PC-9 (cell line): Measurements from ENCODE around the gene EMILIN3. TPM values are rescaled to one million over a fixed set of nuclear protein-coding genes. Genes with fewer than 3 reads are reported as not detected.

Experiments
- Bru-seq: library from RNA; stranded (reverse); fragments of 400-500 nt; gene quantifications from one replicate; lab custom pipeline; 2021; lab: Mats Ljungman, UMichigan
- BruChase-seq, 2 experiments: library from RNA; stranded (reverse); fragments of 400-500 nt; gene quantifications; one replicate each; lab custom pipeline; 2021; lab: Mats Ljungman, UMichigan
- BruUV-seq: library from RNA; stranded (reverse); fragments of 400-500 nt; replicated peaks from 2 replicates; lab custom pipeline; 2021; lab: Mats Ljungman, UMichigan
- CTCF ChIA-PET: fragments of 300-600 bp; sonication (Branson Sonifier 250); formaldehyde crosslinking; loops from one replicate; lab custom pipeline; 2022; ENCODE audit warnings: antibody characterized with exemption; lab: Charles Lee
- POLR2A ChIA-PET: fragments of 300-600 bp; sonication (Branson Sonifier 250); formaldehyde crosslinking; loops from one replicate; lab custom pipeline; 2022; ENCODE audit warnings: antibody characterized with exemption; ENCODE audit not compliant: unreplicated experiment; lab: Charles Lee
- DNase-seq, 2 experiments: peaks; one replicate each; pipeline versions ENCODE4 v3.0.0 to v3.0.0-alpha.2; 2015 to 2022; ENCODE audit warnings: mixed read lengths in 1 of 2
- H2AFZ ChIP-seq: fragments of 200-600 bp; sonication (generic); 2 replicates; pipeline ENCODE4 v1.8.1; 2017; ENCODE audit warnings: antibody characterized with exemption
- H3F3A ChIP-seq: fragments of 200-600 bp; sonication (generic); 2 replicates; pipeline ENCODE4 v1.8.1; 2017; ENCODE audit warnings: antibody characterized with exemption, mild to moderate bottlenecking, low read depth; ENCODE audit not compliant: insufficient read depth
- H3K27ac ChIP-seq: fragments of 200-600 bp; sonication (generic); 2 replicates; pipeline ENCODE4 v1.6.1; 2016; ENCODE audit warnings: mixed run types
- H3K27me3 ChIP-seq: fragments of 200-600 bp; sonication (generic); 2 replicates; pipeline ENCODE4 v1.6.1; 2016; ENCODE audit warnings: low read depth, mixed run types; ENCODE audit not compliant: insufficient read depth
- H3K36me3 ChIP-seq: fragments of 200-600 bp; sonication (generic); 2 replicates; pipeline ENCODE4 v1.6.1; 2016; ENCODE audit warnings: low read depth, mixed run types
- H3K4me1 ChIP-seq: fragments of 200-600 bp; sonication (generic); replicated peaks from 2 replicates; pipeline ENCODE4 v1.6.1; 2016; ENCODE audit warnings: mixed run types; ENCODE audit not compliant: insufficient read depth
- H3K4me2 ChIP-seq: fragments of 200-600 bp; sonication (generic); 2 replicates; pipeline ENCODE4 v1.6.1; 2017; ENCODE audit warnings: mixed run types
- H3K4me3 ChIP-seq: fragments of 200-600 bp; sonication (generic); 2 replicates; pipeline ENCODE4 v1.6.1; 2016; ENCODE audit warnings: mixed run types
- H3K79me2 ChIP-seq: fragments of 200-600 bp; sonication (generic); 2 replicates; pipeline ENCODE4 v1.6.1; 2017; ENCODE audit warnings: low read depth, mixed run types
- H3K9me2 ChIP-seq: fragments of 200-600 bp; sonication (generic); 2 replicates; pipeline ENCODE4 v1.8.1; 2017; ENCODE audit warnings: mild to moderate bottlenecking; ENCODE audit not compliant: insufficient read depth
- H3K9me3 ChIP-seq: fragments of 200-600 bp; sonication (generic); 2 replicates; pipeline ENCODE4 v1.8.1; 2016; ENCODE audit warnings: low read depth; ENCODE audit not compliant: insufficient read depth
- H4K20me1 ChIP-seq: fragments of 200-600 bp; sonication (generic); 2 replicates; pipeline ENCODE4 v1.8.1; 2017; ENCODE audit not compliant: insufficient read depth
- CTCF ChIP-seq: fragments of 200-600 bp; sonication (generic); conservative IDR thresholded peaks from 2 replicates; pipeline ENCODE4 v1.6.1; 2017; ENCODE audit warnings: mixed run types, antibody characterized with exemption, mild to moderate bottlenecking, moderate library complexity
- EZH2 ChIP-seq: fragments of 200-600 bp; sonication (generic); IDR thresholded peaks from 2 replicates; pipeline ENCODE4 v1.8.0; 2017; ENCODE audit warnings: antibody characterized with exemption, low read depth
- intact Hi-C: fragments of 100-400 bp; cut with micrococcal nuclease; formaldehyde crosslinking; loops from one replicate; pipeline ENCODE4 v1.10.0; 2022; ENCODE audit not compliant: unreplicated experiment
- long read RNA-seq: library from polyadenylated mRNA; stranded (forward); transcript quantifications from one replicate; pipeline ENCODE4 v2.0.0, GENCODE V29; 2022
- total RNA-seq: library from RNA; stranded (reverse); gene quantifications from 2 replicates; pipeline ENCODE4 v1.2.3, GENCODE V29; 2021

Gene EMILIN3
- total RNA-seq (not detected in 2 replicates), Bru-seq, nascent RNA (not detected), BruChase-seq, experiment 1, labeled RNA remaining after a 2-hour chase (not detected), BruChase-seq, experiment 2, labeled RNA remaining after a 6-hour chase (not detected)
- long read RNA-seq: 0 reads

GRCh38 chr20:41366546-41367392 is at the start of gene EMILIN3:
Gene EMILIN3 (minus strand): TSS chr20:41366818. CDS start chr20:41366634, 184 bp downstream.
- Histone ChIP-seq H3F3A (no peaks in the 10 kb centered on the region), H3K79me2 (no peaks in the 10 kb centered on the region), H3K36me3 (no peaks in the 10 kb centered on the region), H3K4me2 (no peak within 1 kb of the TSS), H3K4me1 (no peaks in the 10 kb centered on the region), H3K9me2 (no peaks in the 10 kb centered on the region), H2AFZ (no peak within 1 kb of the TSS), H3K27me3 (peaks cover 6% of the 10 kb centered on the region), H3K4me3 (no peak within 1 kb of the TSS), H3K27ac (no peak within 1 kb of the TSS), H3K9me3 (no peaks in the 10 kb centered on the region), H4K20me1 (no peaks in the 10 kb centered on the region)
- DNase-seq: no peak
- intact Hi-C loops: no loop called here
- POLR2A ChIA-PET: no interaction called here
- CTCF ChIA-PET: no interaction called here
- BruUV-seq: no TSS peak
- TF ChIP-seq CTCF: no peak
- TF ChIP-seq EZH2: no peak

DNA sequence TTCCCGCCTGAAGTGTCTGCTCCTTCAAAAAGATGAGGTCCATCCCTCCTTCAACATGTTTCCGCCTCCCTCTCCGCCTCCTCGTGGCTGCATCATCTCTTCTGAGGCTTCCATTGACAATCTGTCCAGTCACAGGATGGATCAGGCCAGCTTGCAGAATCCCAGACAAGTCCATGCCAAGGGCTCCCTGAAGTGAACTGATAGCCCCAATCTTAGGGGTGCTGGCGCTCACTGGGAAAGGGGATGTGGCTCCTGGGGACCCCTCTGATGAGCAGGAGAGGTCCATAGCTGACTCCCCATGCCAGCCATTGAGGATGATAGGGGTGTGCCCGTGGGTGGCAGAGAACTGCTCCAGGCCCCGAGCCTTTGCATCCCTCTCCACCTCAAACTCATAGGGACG is 48.6 kb upstream of the EMILIN3 start:
- ChIA-PET POLR2A (no interaction called here), CTCF (no interaction called here)
- Histone ChIP-seq H4K20me1 (no peaks in the 10 kb centered on the region), H3K36me3 (peaks cover 21% of the 10 kb centered on the region; the same call in 1 of the 2 replicates), H3K79me2 (no peaks in the 10 kb centered on the region), H3K4me3 (no peak overlapping the region), H2AFZ (no peak overlapping the region), H3K9me2 (no peaks in the 10 kb centered on the region), H3K27me3 (no peaks in the 10 kb centered on the region), H3F3A (no peaks in the 10 kb centered on the region), H3K4me2 (no peak overlapping the region), H3K27ac (no peak overlapping the region), H3K9me3 (no peaks in the 10 kb centered on the region), H3K4me1 (no peaks in the 10 kb centered on the region)
- no TSS peak for BruUV-seq
- intact Hi-C loops: no loop called here
- no peak for TF ChIP-seq CTCF
- TF ChIP-seq EZH2: no peak
- DNase-seq: no peak

DNA sequence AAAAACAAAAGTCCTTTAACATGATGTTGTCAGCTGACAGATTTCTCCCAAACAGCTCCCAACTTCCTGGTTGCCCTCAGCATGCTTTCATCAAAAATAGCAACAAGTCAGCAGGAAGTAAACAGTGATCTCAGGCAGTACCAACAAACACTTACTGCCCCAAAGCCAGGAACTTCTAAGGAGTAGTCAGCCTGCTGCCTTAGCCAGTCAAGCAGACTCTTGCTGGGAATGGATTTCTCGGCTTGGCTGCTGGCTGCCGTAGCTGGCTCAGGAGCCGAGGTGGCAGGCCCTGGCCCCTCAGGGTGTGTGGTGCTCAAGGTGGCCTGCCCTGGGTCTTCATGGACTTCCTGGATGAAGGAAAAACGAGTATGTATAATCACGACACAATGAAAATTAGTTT is 46.6 kb upstream of the EMILIN3 start:
- Histone ChIP-seq H3K79me2 (no peaks in the 10 kb centered on the region), H3K27me3 (no peaks in the 10 kb centered on the region), H3K27ac (no peak overlapping the region), H3F3A (no peaks in the 10 kb centered on the region), H3K4me2 (no peak overlapping the region), H4K20me1 (no peaks in the 10 kb centered on the region), H3K36me3 (peaks cover 26% of the 10 kb centered on the region; the same call in 1 of the 2 replicates), H3K4me1 (no peaks in the 10 kb centered on the region), H3K4me3 (no peak overlapping the region), H3K9me2 (no peaks in the 10 kb centered on the region), H3K9me3 (no peaks in the 10 kb centered on the region), H2AFZ (no peak overlapping the region)
- DNase-seq: no peak
- intact Hi-C loops: no loop called here
- BruUV-seq: no TSS peak
- ChIA-PET POLR2A (no interaction called here), CTCF (no interaction called here)
- no peak for TF ChIP-seq CTCF
